HG03196 (cell line): ENCODE measurements around the gene TMEM89.

ENCODE experiments used
- ATAC-seq: cut with Tn5 transposase; IDR thresholded peaks from one replicate; pipeline ENCODE4 v1.9.1; 2021; ENCODE audit not compliant: unreplicated experiment

TMEM89 gene

GRCh38 chr3:48621461-48621869, at the start of gene TMEM89:
Gene TMEM89 (minus strand): TSS chr3:48621769. CDS start chr3:48621756, 13 bp downstream.
- no peak for ATAC-seq

- ATAC-seq = no peak
Observed at GRCh38 chr3:48664929-48665328, 43.4 kb upstream of the TMEM89 start.

GRCh38 chr3:48664313-48664644, 42.7 kb upstream of the TMEM89 start:
- no peak for ATAC-seq

GRCh38 chr3:48663489-48664312, 42.1 kb upstream of the TMEM89 start:
- ATAC-seq = peak; percentile 74

- ATAC-seq = no peak
Observed at GRCh38 chr3:48662753-48663488, 41.4 kb upstream of the TMEM89 start, which contains the start of gene CELSR3. Gene CELSR3 (minus strand): TSS chr3:48662886. CDS start chr3:48662634, 252 bp downstream.

- ATAC-seq = no peak
Observed at GRCh38 chr3:48662145-48662752, 40.7 kb upstream of the TMEM89 start.

- ATAC-seq = no peak
Observed at GRCh38 chr3:48661501-48662144, 40.1 kb upstream of the TMEM89 start.

- no peak for ATAC-seq
Observed at GRCh38 chr3:48660800-48661400, 39.3 kb upstream of the TMEM89 start.

- ATAC-seq = no peak
Observed at GRCh38 chr3:48656841-48657281, 35.3 kb upstream of the TMEM89 start.

GRCh38 chr3:48656061-48656840, 34.7 kb upstream of the TMEM89 start:
- ATAC-seq = peak; percentile 55

- ATAC-seq = no peak
Observed at GRCh38 chr3:48655606-48656005, 34.0 kb upstream of the TMEM89 start.

- ATAC-seq = no peak
Observed at GRCh38 chr3:48655063-48655462, 33.5 kb upstream of the TMEM89 start.

- no peak for ATAC-seq
Observed at GRCh38 chr3:48652923-48653715, 31.6 kb upstream of the TMEM89 start.

GRCh38 chr3:48651771-48652170, 30.2 kb upstream of the TMEM89 start:
- ATAC-seq = no peak

GRCh38 chr3:48650723-48651122, 29.2 kb upstream of the TMEM89 start:
- no peak for ATAC-seq

- no peak for ATAC-seq
Observed at GRCh38 chr3:48648188-48648850, 26.8 kb upstream of the TMEM89 start.

GRCh38 chr3:48647714-48648113, 26.1 kb upstream of the TMEM89 start:
- ATAC-seq = no peak

- ATAC-seq = no peak
Observed at GRCh38 chr3:48644898-48645760, 23.6 kb upstream of the TMEM89 start.
